RWPE2 (cell line): ENCODE data around the gene HECTD4.

Experiments used
- ATAC-seq: fragments of 200-7000 bp; cut with Tn5 transposase; 3 replicates; pipeline ENCODE4 v1.9.1; 2021; ENCODE audit warnings: low read depth
- DNase-seq: peaks from one replicate; pipeline ENCODE4 v3.0.0-alpha.2; 2020; ENCODE audit warnings: low spot score
- H3K27ac ChIP-seq: fragments of 450-650 bp; 2 replicates; pipeline ENCODE4 v1.5.1; 2017; ENCODE audit warnings: mild to moderate bottlenecking; ENCODE audit not compliant: poor library complexity, severe bottlenecking
- H3K27me3 ChIP-seq: fragments of 250-450 bp; sonication (Bioruptor Pico); 2 replicates; pipeline ENCODE4 v1.5.1; 2021; ENCODE audit warnings: mild to moderate bottlenecking, moderate library complexity; ENCODE audit not compliant: insufficient read depth, poor library complexity, severe bottlenecking
- H3K36me3 ChIP-seq: fragments of 250-450 bp; sonication (Bioruptor Pico); 2 replicates; pipeline ENCODE4 v1.5.1; 2020; ENCODE audit warnings: low read depth, mild to moderate bottlenecking, moderate library complexity
- H3K4me1 ChIP-seq: fragments of 250-450 bp; sonication (Bioruptor Pico); 2 replicates; pipeline ENCODE4 v1.5.1; 2021; ENCODE audit warnings: mild to moderate bottlenecking, moderate library complexity; ENCODE audit not compliant: insufficient read depth, poor library complexity, severe bottlenecking
- H3K4me3 ChIP-seq: fragments of 250-450 bp; sonication (Bioruptor Pico); 2 replicates; pipeline ENCODE4 v1.5.1; 2021; ENCODE audit warnings: mild to moderate bottlenecking, moderate library complexity; ENCODE audit not compliant: severe bottlenecking
- H3K9me3 ChIP-seq: fragments of 250-450 bp; sonication (Bioruptor Pico); 2 replicates; pipeline ENCODE4 v1.5.1; 2021; ENCODE audit warnings: mild to moderate bottlenecking, moderate library complexity; ENCODE audit not compliant: severe bottlenecking
- TF ChIP-seq, protein P1 (sequence below): fragments of 450-650 bp; IDR thresholded peaks from one replicate; pipeline ENCODE4 v1.5.1; 2017; ENCODE audit warnings: mild to moderate bottlenecking, moderate library complexity; ENCODE audit not compliant: poor library complexity, severe bottlenecking

The HECTD4 gene

DNA sequence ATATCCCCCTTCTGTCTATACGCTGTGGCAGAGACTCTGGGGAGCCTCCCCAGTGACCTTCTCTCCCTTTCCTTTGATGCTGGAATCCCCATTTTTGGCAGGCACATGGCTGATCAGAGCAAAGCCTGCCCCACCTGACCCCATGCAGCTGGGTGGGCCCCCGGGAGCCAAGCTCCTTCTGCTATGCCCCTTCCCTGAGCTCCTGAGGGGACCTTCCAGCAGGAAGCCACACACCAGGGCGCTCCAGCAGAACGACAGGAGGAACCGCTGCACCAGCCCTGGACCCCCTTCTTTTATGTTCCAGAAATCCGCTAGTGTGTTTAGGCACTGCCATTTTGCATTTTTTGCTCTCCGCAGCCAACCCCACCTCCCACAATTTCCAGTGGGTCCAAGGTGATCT lies 212.3 kb downstream of the HECTD4 start:
- no peaks in the 10 kb centered on the region for H3K4me1 ChIP-seq
- H3K4me3 ChIP-seq, result no peak overlapping the region
- ATAC-seq (no peak), DNase-seq (no peak)
- peaks cover 9% of the 10 kb centered on the region; the same call in 1 of the 2 replicates for H3K36me3 ChIP-seq
- TF ChIP-seq, protein P1, sequence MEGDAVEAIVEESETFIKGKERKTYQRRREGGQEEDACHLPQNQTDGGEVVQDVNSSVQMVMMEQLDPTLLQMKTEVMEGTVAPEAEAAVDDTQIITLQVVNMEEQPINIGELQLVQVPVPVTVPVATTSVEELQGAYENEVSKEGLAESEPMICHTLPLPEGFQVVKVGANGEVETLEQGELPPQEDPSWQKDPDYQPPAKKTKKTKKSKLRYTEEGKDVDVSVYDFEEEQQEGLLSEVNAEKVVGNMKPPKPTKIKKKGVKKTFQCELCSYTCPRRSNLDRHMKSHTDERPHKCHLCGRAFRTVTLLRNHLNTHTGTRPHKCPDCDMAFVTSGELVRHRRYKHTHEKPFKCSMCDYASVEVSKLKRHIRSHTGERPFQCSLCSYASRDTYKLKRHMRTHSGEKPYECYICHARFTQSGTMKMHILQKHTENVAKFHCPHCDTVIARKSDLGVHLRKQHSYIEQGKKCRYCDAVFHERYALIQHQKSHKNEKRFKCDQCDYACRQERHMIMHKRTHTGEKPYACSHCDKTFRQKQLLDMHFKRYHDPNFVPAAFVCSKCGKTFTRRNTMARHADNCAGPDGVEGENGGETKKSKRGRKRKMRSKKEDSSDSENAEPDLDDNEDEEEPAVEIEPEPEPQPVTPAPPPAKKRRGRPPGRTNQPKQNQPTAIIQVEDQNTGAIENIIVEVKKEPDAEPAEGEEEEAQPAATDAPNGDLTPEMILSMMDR, result no peak
- no peaks in the 10 kb centered on the region for H3K27me3 ChIP-seq
- H3K27ac ChIP-seq, result no peak overlapping the region
- no peaks in the 10 kb centered on the region for H3K9me3 ChIP-seq

DNA sequence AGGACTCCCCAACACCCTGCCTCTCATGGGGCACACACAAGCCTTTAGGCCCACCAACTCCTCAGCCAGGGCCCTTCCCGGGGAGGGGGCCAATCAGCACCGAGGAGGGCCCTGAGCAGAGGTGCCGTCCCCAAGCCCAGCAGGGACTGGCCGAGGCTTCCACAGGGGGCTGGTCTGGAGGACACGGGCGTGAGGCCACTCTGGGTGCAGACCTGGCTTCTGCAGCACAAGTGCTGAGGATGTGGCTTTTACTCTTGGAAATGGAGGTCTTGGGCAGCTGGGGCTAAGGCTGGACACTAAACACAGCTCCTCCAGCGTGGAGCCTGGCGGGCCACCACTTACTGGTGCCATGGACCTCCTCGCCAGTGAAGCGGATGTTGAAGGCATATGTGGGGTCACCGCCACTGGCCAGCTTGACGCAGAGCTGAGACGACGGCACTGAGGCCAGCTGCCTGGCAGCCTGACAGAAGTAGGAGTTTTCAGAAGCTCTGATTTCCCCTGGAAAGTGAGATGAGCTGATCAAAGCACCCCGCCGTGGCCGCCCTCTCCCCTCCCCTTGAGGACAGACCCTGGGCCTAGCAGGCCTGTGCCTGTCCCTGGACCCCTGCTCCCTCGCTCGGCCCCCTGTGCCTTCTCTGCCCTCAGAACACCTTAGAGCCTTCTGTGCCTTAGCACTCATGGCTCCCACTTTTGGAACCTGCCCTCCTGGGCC lies 212.9 kb downstream of the HECTD4 start:
- DNase-seq (no peak), ATAC-seq (no peak; the same call in 2 of the 3 replicates)
- no peaks in the 10 kb centered on the region for H3K27me3 ChIP-seq
- H3K27ac ChIP-seq, result no peak overlapping the region
- H3K9me3 ChIP-seq, result no peaks in the 10 kb centered on the region
- H3K4me3 ChIP-seq, result no peak overlapping the region
- H3K36me3 ChIP-seq, result peaks cover 6% of the 10 kb centered on the region; the same call in 1 of the 2 replicates
- H3K4me1 ChIP-seq, result no peaks in the 10 kb centered on the region
- TF ChIP-seq, protein P1, result no peak

DNA sequence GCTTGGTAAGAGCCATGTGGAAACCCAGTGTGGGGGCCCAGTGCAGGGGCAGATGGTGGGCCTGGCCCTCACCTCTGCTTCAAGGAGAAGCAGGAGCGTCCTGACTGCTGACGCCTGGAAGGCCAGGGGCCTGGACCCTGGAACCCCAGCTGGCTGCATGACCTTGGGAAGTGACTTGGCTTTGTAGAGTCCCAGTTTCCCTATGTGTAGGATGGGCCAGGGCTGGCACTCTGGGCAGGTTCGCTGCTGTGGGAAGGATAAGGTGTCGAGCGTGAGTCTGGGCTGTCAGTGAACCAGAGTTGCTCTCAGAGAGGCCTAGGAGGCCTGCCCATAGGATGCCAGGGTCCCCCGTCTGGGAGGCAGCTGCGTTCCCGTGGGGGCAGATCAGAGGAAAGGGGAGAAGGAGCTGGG lies 213.7 kb downstream of the HECTD4 start:
- Histone ChIP-seq H3K27me3 (no peaks in the 10 kb centered on the region), H3K9me3 (no peaks in the 10 kb centered on the region), H3K27ac (no peak overlapping the region), H3K4me1 (no peaks in the 10 kb centered on the region), H3K36me3 (peaks cover 6% of the 10 kb centered on the region; the same call in 1 of the 2 replicates), H3K4me3 (no peak overlapping the region)
- no peak for DNase-seq
- TF ChIP-seq, protein P1, result no peak
- 0 out of 3 replicates have a peak, but pooled peaks have one; percentile 15 for ATAC-seq

DNA sequence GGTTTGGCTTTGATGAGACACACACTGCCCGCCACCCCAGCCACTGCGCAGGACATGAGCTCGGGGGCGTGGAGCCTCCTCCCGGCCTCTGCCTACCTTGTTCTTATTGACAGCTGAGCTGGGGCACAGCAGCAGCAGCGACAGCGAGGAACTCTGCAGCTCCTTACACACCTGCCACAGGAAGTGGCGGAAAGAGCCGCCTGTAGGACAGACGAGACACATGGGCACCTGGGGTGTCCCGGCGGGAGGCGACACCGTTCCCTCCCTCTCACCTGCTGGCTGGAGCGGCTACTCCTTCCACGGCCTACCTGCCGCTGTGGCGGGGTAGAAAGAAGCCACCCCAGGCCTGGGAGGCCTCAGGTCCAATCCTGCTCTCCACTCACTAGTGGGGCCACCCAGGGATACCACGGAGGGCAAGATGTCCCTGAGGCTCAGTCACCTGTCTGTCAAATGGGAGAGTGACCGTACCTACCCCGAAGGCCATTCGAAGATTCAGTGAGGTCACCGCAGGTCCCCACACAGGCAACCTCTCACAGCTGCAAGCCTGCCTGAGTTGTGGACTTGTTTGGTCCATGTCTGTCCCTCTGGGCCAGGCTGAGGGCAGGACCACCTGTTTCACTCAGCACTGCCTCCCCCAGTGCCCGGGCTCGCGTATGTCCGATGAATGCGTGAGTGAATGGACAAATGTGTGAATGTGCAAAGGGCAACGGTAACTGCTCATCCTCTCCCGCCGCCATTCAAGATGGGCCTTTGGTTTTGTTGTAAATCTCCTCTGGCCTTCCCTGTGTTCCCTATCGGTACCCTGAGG lies 214.3 kb downstream of the HECTD4 start:
- TF ChIP-seq, protein P1, result no peak
- no peak for ATAC-seq
- Histone ChIP-seq H3K4me3 (no peak overlapping the region), H3K4me1 (no peaks in the 10 kb centered on the region), H3K9me3 (no peaks in the 10 kb centered on the region), H3K27ac (no peak overlapping the region), H3K27me3 (no peaks in the 10 kb centered on the region), H3K36me3 (peaks cover 6% of the 10 kb centered on the region; the same call in 1 of the 2 replicates)
- DNase-seq, result no peak
